Trophoblast cell (in vitro differentiated cells and primary cell): Measurements from ENCODE around the gene EHD4.
A peak's percentile ranks its signal among the peaks of the same experiment; 100 is the strongest.

ENCODE experiments used
- DNase-seq, 2 donors: peaks; one replicate each; pipeline ENCODE4 v3.0.0-alpha.2; 2016
- H2AFZ ChIP-seq: 2 replicates; pipeline ENCODE4 v1.6.1; 2013; ENCODE audit warnings: low read length, moderate library complexity, mild to moderate bottlenecking; ENCODE audit not compliant: insufficient read depth, poor library complexity
- H2AK5ac ChIP-seq: 2 replicates; pipeline ENCODE4 v1.6.1; 2013; ENCODE audit warnings: mild to moderate bottlenecking, low read length
- H2BK120ac ChIP-seq: 2 replicates; pipeline ENCODE4 v1.6.1; 2013; ENCODE audit warnings: low read length, mild to moderate bottlenecking, moderate library complexity; ENCODE audit not compliant: insufficient read depth, poor library complexity
- H2BK12ac ChIP-seq: 2 replicates; pipeline ENCODE4 v1.6.1; 2013; ENCODE audit warnings: mild to moderate bottlenecking, low read length, moderate library complexity
- H2BK5ac ChIP-seq: 2 replicates; pipeline ENCODE4 v1.6.1; 2013; ENCODE audit warnings: low read length, low read depth, moderate library complexity, mild to moderate bottlenecking; ENCODE audit not compliant: poor library complexity
- H3K14ac ChIP-seq: 2 replicates; pipeline ENCODE4 v1.6.1; 2013; ENCODE audit warnings: mild to moderate bottlenecking, low read length
- H3K18ac ChIP-seq: 2 replicates; pipeline ENCODE4 v1.6.1; 2013; ENCODE audit warnings: mild to moderate bottlenecking, low read length
- H3K23ac ChIP-seq: 2 replicates; pipeline ENCODE4 v1.6.1; 2013; ENCODE audit warnings: low read length
- H3K27ac ChIP-seq: 2 replicates; pipeline ENCODE4 v1.5.1; 2013; ENCODE audit warnings: low read depth, mild to moderate bottlenecking, inconsistent platforms, low read length, moderate library complexity
- H3K27me3 ChIP-seq: 2 replicates; pipeline ENCODE4 v1.6.1; 2013; ENCODE audit warnings: inconsistent platforms, mild to moderate bottlenecking, low read length, moderate library complexity; ENCODE audit not compliant: insufficient read depth
- H3K36me3 ChIP-seq, 2 experiments: 1 replicate in 1 of 2; 2 replicates in 1 of 2; pipeline ENCODE4 v1.6.1; 2013; ENCODE audit warnings: low read length in 2 of 2, mild to moderate bottlenecking in 2 of 2, moderate library complexity in 1 of 2; ENCODE audit not compliant: insufficient read depth in 2 of 2, control insufficient read depth in 1 of 2
- H3K4ac ChIP-seq: 2 replicates; pipeline ENCODE4 v1.6.1; 2013; ENCODE audit warnings: low read depth, mild to moderate bottlenecking, low read length, moderate library complexity
- H3K4me1 ChIP-seq, 2 experiments: 1 replicate in 1 of 2; 2 replicates in 1 of 2; pipeline ENCODE4 v1.6.1; 2013; ENCODE audit warnings: low read length in 2 of 2, mild to moderate bottlenecking in 2 of 2, moderate library complexity in 1 of 2; ENCODE audit not compliant: insufficient read depth in 2 of 2, control insufficient read depth in 1 of 2
- H3K4me2 ChIP-seq: 2 replicates; pipeline ENCODE4 v1.6.1; 2013; ENCODE audit warnings: inconsistent platforms, mild to moderate bottlenecking, low read length, moderate library complexity
- H3K4me3 ChIP-seq: 2 replicates; pipeline ENCODE4 v1.5.1; 2013; ENCODE audit warnings: mild to moderate bottlenecking, low read depth, low read length, inconsistent platforms
- H3K79me1 ChIP-seq: one replicate; pipeline ENCODE4 v1.6.1; 2013; ENCODE audit warnings: low read length
- H3K79me2 ChIP-seq: 2 replicates; pipeline ENCODE4 v1.6.1; 2013; ENCODE audit warnings: low read length, mild to moderate bottlenecking; ENCODE audit not compliant: control insufficient read depth, insufficient read depth, poor library complexity
- H3K9ac ChIP-seq: 2 replicates; pipeline ENCODE4 v1.6.1; 2013; ENCODE audit warnings: mild to moderate bottlenecking, low read length
- H3K9me3 ChIP-seq: 2 replicates; pipeline ENCODE4 v1.6.1; 2013; ENCODE audit warnings: low read depth, mild to moderate bottlenecking, control low read depth, inconsistent platforms, low read length; ENCODE audit not compliant: insufficient read depth
- H4K12ac ChIP-seq: 2 replicates; pipeline ENCODE4 v1.6.1; 2013; ENCODE audit warnings: low read depth, mild to moderate bottlenecking, low read length, moderate library complexity
- H4K8ac ChIP-seq: 2 replicates; pipeline ENCODE4 v1.6.1; 2013; ENCODE audit warnings: low read depth, mild to moderate bottlenecking, low read length, moderate library complexity
- H4K91ac ChIP-seq: one replicate; pipeline ENCODE4 v1.6.1; 2013; ENCODE audit warnings: low read depth, mild to moderate bottlenecking, low read length, moderate library complexity
- WGBS: extraction: QIAGEN DNeasy Blood & Tissue Kit; methylation state at CpG from one replicate; pipeline ENCODE4 v1.1.7; 2013; ENCODE audit warnings: missing lambda C conversion rate; ENCODE audit not compliant: insufficient read length, insufficient coverage; ENCODE audit errors: extremely low coverage; 5-methylcytosine and 5-hydroxymethylcytosine counted together

Gene EHD4

GRCh38 chr15:41948490-41948889 lies 23.9 kb downstream of the EHD4 start:
- no peak overlapping the region for H3K18ac ChIP-seq
- H3K4me1 ChIP-seq: peaks cover 31 to 45% of the 10 kb centered on the region in 2 experiments
- no peak overlapping the region for H2BK12ac ChIP-seq
- H4K8ac ChIP-seq: no peak overlapping the region
- H3K79me2 ChIP-seq: peaks cover 9% of the 10 kb centered on the region
- peaks cover 25% of the 10 kb centered on the region for H3K79me1 ChIP-seq
- peaks cover 16% of the 10 kb centered on the region in 2 experiments for H3K36me3 ChIP-seq
- no peak overlapping the region for H2AK5ac ChIP-seq
- no peak overlapping the region for H4K91ac ChIP-seq
- no peak overlapping the region for H2BK5ac ChIP-seq
- H2BK120ac ChIP-seq: no peak overlapping the region
- no peak overlapping the region for H3K9ac ChIP-seq
- H3K23ac ChIP-seq: no peak overlapping the region
- no peak overlapping the region for H2AFZ ChIP-seq
- H3K9me3 ChIP-seq: no peaks in the 10 kb centered on the region
- WGBS: no CpG with 5 or more reads among the region's 3 CpGs
- H3K4me2 ChIP-seq: no peak overlapping the region
- no peak overlapping the region for H4K12ac ChIP-seq
- no peak overlapping the region for H3K4ac ChIP-seq
- DNase-seq: no peak
- no peaks in the 10 kb centered on the region for H3K27me3 ChIP-seq
- no peak overlapping the region for H3K27ac ChIP-seq
- H3K4me3 ChIP-seq: no peak overlapping the region
- no peak overlapping the region for H3K14ac ChIP-seq

DNA sequence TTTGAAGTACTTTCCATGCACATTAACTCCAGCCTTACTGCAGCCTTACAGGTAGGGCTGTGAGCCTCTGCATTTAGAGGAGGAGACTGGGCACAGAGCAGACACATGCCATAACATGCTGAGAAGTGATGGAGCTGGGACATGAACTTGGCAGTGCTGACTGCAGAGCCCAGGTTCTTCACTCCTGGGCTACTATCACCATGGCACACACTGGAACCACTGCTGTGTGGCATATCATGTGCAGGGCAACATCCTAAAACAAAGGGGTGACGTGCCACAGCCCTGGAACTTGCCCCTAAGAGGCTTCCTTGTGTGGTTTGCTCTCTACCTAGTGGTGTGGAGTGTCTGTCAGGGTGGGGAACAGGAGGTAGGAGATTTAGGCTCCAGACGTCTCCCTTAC lies 25.4 kb downstream of the EHD4 start:
- WGBS: no CpG with 5 or more reads among the region's 2 CpGs
- H3K14ac ChIP-seq: peak overlapping the region; percentile 70

GRCh38 chr15:41945731-41946130 lies 26.6 kb downstream of the EHD4 start:
- H2BK120ac ChIP-seq: no peak overlapping the region
- H3K36me3 ChIP-seq: peaks cover 2 to 6% of the 10 kb centered on the region in 2 experiments
- H2BK12ac ChIP-seq: peak overlapping the region; percentile 46
- no peak overlapping the region for H3K4ac ChIP-seq
- H3K79me1 ChIP-seq: peaks cover 29% of the 10 kb centered on the region
- H4K12ac ChIP-seq: no peak overlapping the region
- WGBS: no CpG with 5 or more reads among the region's 11 CpGs
- no peak overlapping the region for H3K18ac ChIP-seq
- no peak overlapping the region for H3K4me2 ChIP-seq
- no peaks in the 10 kb centered on the region for H3K27me3 ChIP-seq
- peak overlapping the region; percentile 33 for H4K91ac ChIP-seq
- H2AK5ac ChIP-seq: no peak overlapping the region
- peaks cover 32 to 51% of the 10 kb centered on the region in 2 experiments for H3K4me1 ChIP-seq
- H3K4me3 ChIP-seq: no peak overlapping the region
- no peak overlapping the region for H2AFZ ChIP-seq
- no peak overlapping the region for H4K8ac ChIP-seq
- no peak overlapping the region for H3K23ac ChIP-seq
- no peak overlapping the region for H2BK5ac ChIP-seq
- H3K27ac ChIP-seq: no peak overlapping the region
- no peak for DNase-seq
- H3K14ac ChIP-seq: no peak overlapping the region
- peaks cover 9% of the 10 kb centered on the region for H3K79me2 ChIP-seq
- no peak overlapping the region for H3K9ac ChIP-seq
- peaks cover 2% of the 10 kb centered on the region for H3K9me3 ChIP-seq

More for the DNA sequence above, 25.4 kb downstream of the EHD4 start:
- Histone ChIP-seq H2BK12ac (peak overlapping the region; percentile 92), H3K18ac (peak overlapping the region; percentile 87), H3K27me3 (no peaks in the 10 kb centered on the region), H4K8ac (no peak overlapping the region), H3K9me3 (no peaks in the 10 kb centered on the region), H2AFZ (no peak overlapping the region), H3K9ac (no peak overlapping the region), H3K23ac (no peak overlapping the region), H3K4ac (peak overlapping the region; percentile 66), H2BK120ac (peak overlapping the region; percentile 77), H3K79me1 (peaks cover 26% of the 10 kb centered on the region), H4K12ac (no peak overlapping the region), H3K4me1 (peaks cover 32 to 48% of the 10 kb centered on the region in 2 experiments), H2BK5ac (peak overlapping the region; percentile 49), H3K27ac (peak overlapping the region; percentile 21), H3K36me3 (peaks cover 6 to 7% of the 10 kb centered on the region in 2 experiments), H3K4me3 (peak overlapping the region; percentile 23), H3K79me2 (peaks cover 9% of the 10 kb centered on the region), H2AK5ac (peak overlapping the region; percentile 91), H4K91ac (peak overlapping the region; percentile 65), H3K4me2 (peak overlapping the region; percentile 2)
- DNase-seq: no peak

- Histone ChIP-seq H3K18ac (peak overlapping the region; percentile 42), H2AFZ (no peak overlapping the region), H2BK120ac (peak overlapping the region; percentile 48), H2BK12ac (peak overlapping the region; percentile 46), H3K27ac (peak overlapping the region; percentile 69), H3K9ac (no peak overlapping the region), H3K9me3 (peaks cover 2% of the 10 kb centered on the region), H3K23ac (no peak overlapping the region), H4K8ac (no peak overlapping the region), H4K91ac (peak overlapping the region; percentile 33), H3K4me3 (no peak overlapping the region), H3K79me2 (peaks cover 9% of the 10 kb centered on the region), H3K14ac (peak overlapping the region; percentile 31), H3K27me3 (no peaks in the 10 kb centered on the region), H4K12ac (no peak overlapping the region), H3K4me1 (peaks cover 28 to 46% of the 10 kb centered on the region in 2 experiments), H3K79me1 (peaks cover 29% of the 10 kb centered on the region), H3K4me2 (peak overlapping the region; percentile 62), H3K36me3 (peaks cover 4 to 9% of the 10 kb centered on the region in 2 experiments), H2AK5ac (peak overlapping the region; percentile 46), H3K4ac (peak overlapping the region; percentile 38), H2BK5ac (peak overlapping the region; percentile 39)
- WGBS: no CpG with 5 or more reads among the region's 6 CpGs
- DNase-seq: no peak
These were observed 27.1 kb downstream of the EHD4 start for GRCh38 chr15:41945221-41945620.
